HG02981 (cell line): ENCODE measurements around the gene NODAL.
A peak's percentile ranks its signal among the peaks of the same experiment; 100 is the strongest.

Experiments used
- ATAC-seq: cut with Tn5 transposase; IDR thresholded peaks from one replicate; pipeline ENCODE4 v1.9.1; 2021; ENCODE audit warnings: mild to moderate bottlenecking, moderate library complexity; ENCODE audit not compliant: unreplicated experiment

NODAL gene

DNA sequence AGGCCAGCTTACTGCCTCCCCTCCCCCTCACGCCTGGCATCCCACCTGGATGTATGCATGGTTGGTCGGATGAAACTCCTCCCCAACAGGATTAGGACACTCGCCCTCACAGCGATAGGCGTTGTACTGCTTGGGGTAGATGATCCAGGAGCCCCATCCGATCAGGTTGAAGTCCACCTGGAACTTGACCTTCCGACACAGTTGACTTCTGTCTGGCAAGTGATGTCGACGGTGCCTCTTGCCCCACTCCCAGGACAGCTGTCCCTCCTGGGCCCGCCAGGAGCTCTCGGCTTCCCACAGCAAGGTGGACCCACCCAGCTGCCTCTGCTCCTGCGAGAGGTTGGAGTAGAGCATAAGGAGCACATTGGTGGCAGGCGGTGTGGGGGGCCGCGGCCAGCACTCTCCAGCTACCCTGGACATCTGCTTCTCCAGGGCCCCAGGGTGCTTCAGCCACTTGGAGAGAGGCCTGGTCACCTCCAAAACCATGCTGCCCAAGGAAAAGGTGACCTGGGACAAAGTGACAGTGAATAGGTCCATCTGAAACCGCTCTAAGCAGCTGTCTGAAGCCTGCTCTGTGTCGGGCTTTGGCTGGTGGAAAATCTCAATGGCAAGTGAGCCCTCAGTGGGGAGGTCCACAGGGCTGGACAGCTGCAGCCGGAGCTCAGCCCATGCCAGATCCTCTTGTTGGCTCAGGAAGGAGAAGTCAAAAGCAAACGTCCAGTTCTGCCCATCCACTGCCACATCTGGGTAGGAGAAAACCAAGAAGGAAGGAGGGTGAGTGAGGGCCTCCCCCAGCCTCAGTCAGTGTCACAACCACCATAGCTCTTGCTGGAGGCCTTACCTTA is 6.0 kb downstream of the NODAL start:
- ATAC-seq = no peak

DNA sequence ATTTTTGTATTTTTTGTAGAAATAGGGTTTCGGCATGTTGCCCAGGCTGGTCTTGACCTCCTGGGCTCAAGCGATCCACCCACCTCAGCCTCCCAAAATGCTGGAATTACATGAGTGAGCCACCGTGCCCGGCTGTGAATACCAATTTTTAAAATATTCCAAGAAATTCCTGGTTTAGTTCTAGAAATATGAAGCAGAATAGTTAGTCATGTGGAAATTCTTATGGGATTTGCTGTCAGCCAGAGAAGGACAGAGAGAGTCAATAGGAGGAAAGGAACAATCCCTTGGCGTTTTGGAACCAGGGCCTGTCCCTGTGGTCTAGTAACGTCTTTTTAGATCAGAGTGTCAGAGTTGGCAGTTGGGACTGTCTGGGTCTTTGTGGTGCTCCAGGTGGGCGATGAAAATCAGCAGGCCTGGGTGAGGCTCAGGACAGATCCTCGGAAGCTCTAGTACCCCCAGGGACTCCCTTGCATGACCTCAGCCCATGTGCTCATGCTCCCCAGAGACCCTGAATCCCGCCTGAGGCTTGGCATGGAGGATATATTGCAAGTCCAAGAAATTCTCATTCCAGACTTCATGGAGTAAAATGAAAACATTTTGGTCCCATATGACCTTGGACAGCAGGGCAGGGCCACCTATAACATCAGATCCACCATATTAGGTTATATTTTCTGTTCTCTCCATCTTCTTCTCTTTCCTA is 7.8 kb downstream of the NODAL start:
- ATAC-seq = no peak

DNA sequence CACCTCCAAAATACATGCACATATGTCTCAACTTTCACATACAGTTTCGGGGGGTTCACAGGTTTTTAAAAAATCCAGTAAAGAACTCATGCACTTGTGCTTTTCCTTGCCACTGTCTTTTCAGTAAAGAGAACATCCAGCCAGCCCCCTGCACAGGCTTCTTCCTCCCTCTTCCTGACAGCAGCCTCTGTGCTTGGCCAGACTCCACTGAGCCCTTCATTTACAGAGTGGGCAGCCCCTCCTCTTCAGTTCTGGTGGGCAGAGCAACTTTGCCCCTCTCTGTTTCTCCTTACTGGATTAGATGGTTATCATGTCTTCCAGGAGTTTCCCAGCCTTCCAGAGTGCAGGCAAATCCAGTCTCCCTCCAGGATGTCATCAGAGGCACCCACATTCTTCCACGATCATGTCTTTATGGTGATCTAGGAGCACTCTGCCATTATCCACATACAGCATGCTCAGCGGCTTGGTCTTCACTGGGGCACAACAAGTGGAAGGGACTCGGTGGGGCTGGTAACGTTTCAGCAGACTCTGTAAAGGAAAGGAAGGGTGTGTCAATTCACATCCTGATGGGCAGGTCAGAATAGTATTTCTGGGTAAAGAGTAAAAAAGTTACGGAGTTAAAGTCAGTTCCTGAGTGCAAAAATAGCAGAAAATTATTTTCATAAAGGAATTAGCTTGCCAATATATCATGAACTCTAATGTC is 8.8 kb downstream of the NODAL start:
- ATAC-seq = no peak

- no peak for ATAC-seq
Observed at GRCh38 chr10:70432101-70432500, 9.4 kb downstream of the NODAL start.

GRCh38 chr10:70430493-70431445 is 10.7 kb downstream of the NODAL start:
- no peak for ATAC-seq

- no peak for ATAC-seq
Observed at GRCh38 chr10:70426823-70427222, 14.7 kb downstream of the NODAL start.

- no peak for ATAC-seq
Observed at GRCh38 chr10:70425096-70425495, 16.4 kb downstream of the NODAL start.

GRCh38 chr10:70424320-70424719 is 17.2 kb downstream of the NODAL start:
- ATAC-seq = no peak

DNA sequence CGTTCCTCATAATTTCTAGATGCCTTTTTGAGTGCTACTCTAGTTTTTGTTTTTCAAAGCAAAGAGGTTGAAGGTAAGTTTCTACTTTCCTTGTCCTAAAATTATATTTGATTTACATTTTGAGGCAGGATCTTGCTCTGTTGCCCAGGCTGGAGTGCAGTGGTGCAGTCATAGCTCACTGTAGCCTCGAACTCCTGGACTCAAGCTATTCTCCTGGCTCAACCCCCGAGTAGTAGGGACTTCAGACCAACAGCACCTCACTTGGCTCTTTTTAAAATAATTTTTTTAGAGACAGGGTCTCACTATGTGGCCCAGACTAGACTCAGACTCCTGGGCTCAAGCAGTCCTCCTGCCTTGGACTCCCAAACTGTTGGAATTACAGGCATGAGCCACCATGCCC is 22.8 kb downstream of the NODAL start:
- no peak for ATAC-seq

- ATAC-seq = no peak
Observed at GRCh38 chr10:70418229-70418628, 23.3 kb downstream of the NODAL start.

- ATAC-seq = no peak
Observed at GRCh38 chr10:70417568-70417967, 23.9 kb downstream of the NODAL start.

- no peak for ATAC-seq
Observed at GRCh38 chr10:70412356-70412755, 29.1 kb downstream of the NODAL start.

DNA sequence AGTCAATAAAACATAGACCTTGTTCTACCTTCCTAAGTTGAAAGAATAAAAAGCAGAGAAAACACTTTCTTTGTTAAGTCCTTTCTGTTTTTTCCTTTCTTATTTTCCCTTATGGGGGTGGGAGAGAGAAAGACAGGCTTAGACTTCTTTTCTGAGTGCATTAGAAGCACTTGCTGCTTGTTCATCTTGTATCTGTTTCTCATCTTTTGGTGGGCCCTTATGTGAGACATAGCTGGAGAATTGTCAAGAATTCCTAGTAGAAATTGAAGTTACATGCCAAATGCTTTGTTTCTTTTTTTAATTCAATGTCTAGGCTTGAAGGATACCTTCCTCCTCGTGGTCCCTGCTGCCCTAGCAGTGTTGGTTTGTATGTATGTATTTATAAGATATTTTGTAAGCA is 30.9 kb downstream of the NODAL start:
- ATAC-seq = no peak

DNA sequence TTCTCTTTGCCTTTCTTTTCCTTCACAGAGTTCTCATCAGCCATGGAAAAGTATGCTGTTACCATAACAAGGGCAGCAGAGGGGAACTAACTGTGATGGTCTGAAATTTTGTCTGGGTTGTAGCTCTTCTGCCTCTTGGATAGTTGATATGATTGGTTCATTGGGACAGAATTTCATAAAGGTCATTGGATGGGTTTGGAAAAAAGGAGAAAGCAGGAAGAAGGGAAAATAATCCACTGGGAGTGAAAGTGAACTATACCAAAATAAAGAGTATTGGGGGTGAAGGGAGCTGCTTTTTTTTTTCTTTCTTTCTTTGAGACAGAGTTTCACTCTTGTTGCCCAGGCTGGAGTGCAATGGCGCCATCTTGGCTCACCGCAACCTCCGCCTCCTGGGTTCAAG is 31.7 kb downstream of the NODAL start:
- no peak for ATAC-seq

DNA sequence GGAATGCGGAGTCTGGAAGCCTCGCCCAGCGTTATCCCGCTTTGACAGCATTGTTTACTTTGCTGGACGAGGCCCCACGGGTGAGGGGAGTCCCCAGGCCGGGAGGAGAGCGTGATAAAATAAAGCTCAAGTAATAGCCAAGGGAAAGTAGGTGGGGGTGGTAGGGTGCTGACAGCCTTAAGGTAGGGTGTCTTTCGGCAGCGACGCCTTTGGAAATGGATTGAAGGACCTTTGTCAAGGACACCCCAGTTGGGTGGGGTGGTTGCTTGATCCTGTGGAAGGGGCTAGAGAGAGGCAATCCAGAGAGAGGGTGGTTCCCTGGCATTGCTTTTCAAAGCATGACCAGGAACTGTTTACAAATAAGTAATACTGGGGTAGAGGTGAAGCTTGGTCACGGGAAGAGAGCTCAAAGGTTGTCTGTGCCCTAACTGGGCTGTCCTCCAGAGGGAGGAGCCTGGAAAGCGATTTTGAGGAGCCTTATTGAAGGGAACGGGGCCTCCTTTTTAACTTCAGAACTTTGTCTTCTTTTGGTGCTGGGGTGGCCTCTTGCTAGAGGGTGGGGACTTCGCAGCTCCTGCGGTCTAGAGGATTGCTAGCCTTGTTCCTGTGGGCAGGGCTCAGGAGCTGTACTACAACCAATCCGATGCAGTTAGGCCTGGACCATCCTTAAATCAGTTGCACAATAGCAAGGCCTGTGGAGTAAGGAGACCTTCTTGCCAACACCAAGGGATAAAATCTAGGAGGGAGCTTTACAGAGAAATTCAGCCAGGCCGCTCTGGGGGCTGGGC is 36.2 kb downstream of the NODAL start:
- ATAC-seq = no peak

DNA sequence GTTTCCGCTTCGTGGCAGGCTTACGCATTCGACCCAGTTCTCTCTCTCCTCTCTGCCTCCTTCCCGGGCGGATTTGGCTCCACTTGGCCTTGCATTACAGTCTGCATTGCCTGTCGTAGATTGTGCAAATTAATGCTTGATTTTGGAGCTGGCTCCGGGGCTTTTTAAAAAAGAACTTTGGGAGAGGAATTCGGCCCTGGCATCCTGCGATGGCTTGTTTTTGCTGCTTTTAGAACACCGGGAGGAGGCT is 36.8 kb downstream of the NODAL start:
- no peak for ATAC-seq

- peak; percentile 88 for ATAC-seq
Observed at GRCh38 chr10:70404036-70404786, 37.3 kb downstream of the NODAL start, which contains the start of gene EIF4EBP2. Gene EIF4EBP2 (plus strand): TSS chr10:70404145. CDS start chr10:70404402, 257 bp downstream.

DNA sequence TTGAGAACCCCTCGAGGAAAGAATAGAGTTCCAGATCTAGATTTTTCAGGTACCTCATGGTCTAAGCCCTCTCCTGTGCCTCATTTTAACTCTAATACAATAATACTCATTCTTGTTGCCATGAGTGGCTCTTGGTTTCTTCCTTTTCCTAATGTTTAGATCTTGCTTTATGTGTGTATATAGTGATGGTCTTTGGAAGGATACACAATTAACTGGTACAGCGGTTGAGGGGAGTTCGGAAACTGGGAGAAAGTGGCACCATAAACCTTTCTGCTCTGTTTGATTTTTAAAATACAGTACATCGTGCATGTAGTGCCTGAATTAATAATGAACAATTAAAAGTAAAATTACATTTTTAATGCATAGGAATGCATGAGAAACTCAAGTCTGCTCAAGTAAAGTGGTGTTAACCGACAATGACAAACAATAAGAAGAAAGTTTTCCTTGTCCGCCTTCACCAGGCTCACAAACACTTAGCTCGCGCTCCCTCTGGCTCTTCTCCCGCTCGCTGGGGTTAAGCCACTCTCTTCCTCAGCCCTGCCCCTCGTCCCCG is 37.9 kb downstream of the NODAL start:
- no peak for ATAC-seq

GRCh38 chr10:70399177-70399576 is 42.3 kb downstream of the NODAL start:
- no peak for ATAC-seq
